Trophoblast cell (in vitro differentiated cells and primary cell): ENCODE results near the gene COX19. TPM values are rescaled to one million over a fixed set of nuclear protein-coding genes. Genes with fewer than 3 reads are reported as not detected.
A peak's percentile ranks its signal among the peaks of the same experiment; 100 is the strongest.

Experiments used
- DNase-seq, 2 donors: peaks; one replicate each; pipeline ENCODE4 v3.0.0-alpha.2; 2016
- H2AFZ ChIP-seq: 2 replicates; pipeline ENCODE4 v1.6.1; 2013; ENCODE audit warnings: low read length, moderate library complexity, mild to moderate bottlenecking; ENCODE audit not compliant: insufficient read depth, poor library complexity
- H2AK5ac ChIP-seq: 2 replicates; pipeline ENCODE4 v1.6.1; 2013; ENCODE audit warnings: mild to moderate bottlenecking, low read length
- H2BK120ac ChIP-seq: 2 replicates; pipeline ENCODE4 v1.6.1; 2013; ENCODE audit warnings: low read length, mild to moderate bottlenecking, moderate library complexity; ENCODE audit not compliant: insufficient read depth, poor library complexity
- H2BK12ac ChIP-seq: 2 replicates; pipeline ENCODE4 v1.6.1; 2013; ENCODE audit warnings: mild to moderate bottlenecking, low read length, moderate library complexity
- H2BK5ac ChIP-seq: 2 replicates; pipeline ENCODE4 v1.6.1; 2013; ENCODE audit warnings: low read length, low read depth, moderate library complexity, mild to moderate bottlenecking; ENCODE audit not compliant: poor library complexity
- H3K14ac ChIP-seq: 2 replicates; pipeline ENCODE4 v1.6.1; 2013; ENCODE audit warnings: mild to moderate bottlenecking, low read length
- H3K18ac ChIP-seq: 2 replicates; pipeline ENCODE4 v1.6.1; 2013; ENCODE audit warnings: mild to moderate bottlenecking, low read length
- H3K23ac ChIP-seq: 2 replicates; pipeline ENCODE4 v1.6.1; 2013; ENCODE audit warnings: low read length
- H3K27ac ChIP-seq: 2 replicates; pipeline ENCODE4 v1.5.1; 2013; ENCODE audit warnings: low read depth, mild to moderate bottlenecking, inconsistent platforms, low read length, moderate library complexity
- H3K27me3 ChIP-seq: 2 replicates; pipeline ENCODE4 v1.6.1; 2013; ENCODE audit warnings: inconsistent platforms, mild to moderate bottlenecking, low read length, moderate library complexity; ENCODE audit not compliant: insufficient read depth
- H3K36me3 ChIP-seq, 2 experiments: 1 replicate in 1 of 2; 2 replicates in 1 of 2; pipeline ENCODE4 v1.6.1; 2013; ENCODE audit warnings: low read length in 2 of 2, mild to moderate bottlenecking in 2 of 2, moderate library complexity in 1 of 2; ENCODE audit not compliant: insufficient read depth in 2 of 2, control insufficient read depth in 1 of 2
- H3K4ac ChIP-seq: 2 replicates; pipeline ENCODE4 v1.6.1; 2013; ENCODE audit warnings: low read depth, mild to moderate bottlenecking, low read length, moderate library complexity
- H3K4me1 ChIP-seq, 2 experiments: 1 replicate in 1 of 2; 2 replicates in 1 of 2; pipeline ENCODE4 v1.6.1; 2013; ENCODE audit warnings: low read length in 2 of 2, mild to moderate bottlenecking in 2 of 2, moderate library complexity in 1 of 2; ENCODE audit not compliant: insufficient read depth in 2 of 2, control insufficient read depth in 1 of 2
- H3K4me2 ChIP-seq: 2 replicates; pipeline ENCODE4 v1.6.1; 2013; ENCODE audit warnings: inconsistent platforms, mild to moderate bottlenecking, low read length, moderate library complexity
- H3K4me3 ChIP-seq: 2 replicates; pipeline ENCODE4 v1.5.1; 2013; ENCODE audit warnings: mild to moderate bottlenecking, low read depth, low read length, inconsistent platforms
- H3K79me1 ChIP-seq: one replicate; pipeline ENCODE4 v1.6.1; 2013; ENCODE audit warnings: low read length
- H3K79me2 ChIP-seq: 2 replicates; pipeline ENCODE4 v1.6.1; 2013; ENCODE audit warnings: low read length, mild to moderate bottlenecking; ENCODE audit not compliant: control insufficient read depth, insufficient read depth, poor library complexity
- H3K9ac ChIP-seq: 2 replicates; pipeline ENCODE4 v1.6.1; 2013; ENCODE audit warnings: mild to moderate bottlenecking, low read length
- H3K9me3 ChIP-seq: 2 replicates; pipeline ENCODE4 v1.6.1; 2013; ENCODE audit warnings: low read depth, mild to moderate bottlenecking, control low read depth, inconsistent platforms, low read length; ENCODE audit not compliant: insufficient read depth
- H4K12ac ChIP-seq: 2 replicates; pipeline ENCODE4 v1.6.1; 2013; ENCODE audit warnings: low read depth, mild to moderate bottlenecking, low read length, moderate library complexity
- H4K8ac ChIP-seq: 2 replicates; pipeline ENCODE4 v1.6.1; 2013; ENCODE audit warnings: low read depth, mild to moderate bottlenecking, low read length, moderate library complexity
- H4K91ac ChIP-seq: one replicate; pipeline ENCODE4 v1.6.1; 2013; ENCODE audit warnings: low read depth, mild to moderate bottlenecking, low read length, moderate library complexity
- WGBS: extraction: QIAGEN DNeasy Blood & Tissue Kit; methylation state at CpG from one replicate; pipeline ENCODE4 v1.1.7; 2013; ENCODE audit warnings: missing lambda C conversion rate; ENCODE audit not compliant: insufficient read length, insufficient coverage; ENCODE audit errors: extremely low coverage; 5-methylcytosine and 5-hydroxymethylcytosine counted together
- polyA plus RNA-seq: library from polyadenylated mRNA; stranded (reverse); fragments of 200-250 nt; gene quantifications from 2 replicates; pipeline ENCODE4 v1.2.3, GENCODE V29; 2013

Gene COX19
- 8.3 and 8.4 TPM in 2 replicates for polyA plus RNA-seq

- Histone ChIP-seq H3K27ac (peak within 1 kb of the TSS; percentile 70), H3K79me1 (peaks cover 8% of the 10 kb centered on the region), H3K4me3 (peak within 1 kb of the TSS; percentile 99), H3K23ac (no peak within 1 kb of the TSS), H2BK120ac (peak within 1 kb of the TSS; percentile 81), H4K8ac (peak within 1 kb of the TSS; percentile 95), H3K4me2 (peak within 1 kb of the TSS; percentile 72), H2AFZ (peak within 1 kb of the TSS; percentile 98), H3K9me3 (peaks cover 3% of the 10 kb centered on the region), H3K36me3 (peaks cover 17 to 22% of the 10 kb centered on the region in 2 experiments), H4K91ac (peak within 1 kb of the TSS; percentile 95), H3K79me2 (peaks cover 9% of the 10 kb centered on the region), H3K4ac (peak within 1 kb of the TSS; percentile 95), H3K27me3 (no peaks in the 10 kb centered on the region), H2AK5ac (peak within 1 kb of the TSS; percentile 57), H4K12ac (peak within 1 kb of the TSS; percentile 92), H3K18ac (peak within 1 kb of the TSS; percentile 95), H3K4me1 (peaks cover 5 to 6% of the 10 kb centered on the region in 2 experiments), H2BK5ac (peak within 1 kb of the TSS; percentile 78), H3K14ac (peak within 1 kb of the TSS; percentile 90), H3K9ac (peak within 1 kb of the TSS; percentile 94), H2BK12ac (peak within 1 kb of the TSS; percentile 41)
- no CpG with 5 or more reads among the region's 78 CpGs for WGBS
- peak; percentile 81 to 88 for DNase-seq
Measured at GRCh38 chr7:974820-975681, at the start of gene COX19. COX19 (minus strand) TSS chr7:975549; CDS start chr7:975509, 40 bp downstream.

GRCh38 chr7:1024331-1024841, 49.0 kb upstream of the COX19 start:
- H3K9ac ChIP-seq = no peak overlapping the region
- peaks cover 10 to 17% of the 10 kb centered on the region in 2 experiments for H3K4me1 ChIP-seq
- H3K23ac ChIP-seq = no peak overlapping the region
- no peak overlapping the region for H2AFZ ChIP-seq
- H3K79me1 ChIP-seq = peaks cover 16% of the 10 kb centered on the region
- H3K27ac ChIP-seq = no peak overlapping the region
- H4K91ac ChIP-seq = no peak overlapping the region
- H3K27me3 ChIP-seq = no peaks in the 10 kb centered on the region
- H3K79me2 ChIP-seq = peaks cover 5% of the 10 kb centered on the region
- H3K4ac ChIP-seq = peak overlapping the region; percentile 17
- no peak overlapping the region for H2BK120ac ChIP-seq
- H3K14ac ChIP-seq = no peak overlapping the region
- H3K4me3 ChIP-seq = no peak overlapping the region
- H2AK5ac ChIP-seq = no peak overlapping the region
- H2BK12ac ChIP-seq = no peak overlapping the region
- peaks cover 25 to 32% of the 10 kb centered on the region in 2 experiments for H3K36me3 ChIP-seq
- H4K12ac ChIP-seq = no peak overlapping the region
- no CpG with 5 or more reads among the region's 15 CpGs for WGBS
- H4K8ac ChIP-seq = no peak overlapping the region
- no peak overlapping the region for H2BK5ac ChIP-seq
- peaks cover 7% of the 10 kb centered on the region for H3K9me3 ChIP-seq
- H3K4me2 ChIP-seq = no peak overlapping the region
- H3K18ac ChIP-seq = peak overlapping the region; percentile 40
- no peak for DNase-seq

GRCh38 chr7:1022801-1023465, 47.6 kb upstream of the COX19 start:
- no peaks in the 10 kb centered on the region for H3K27me3 ChIP-seq
- peak overlapping the region; percentile 16 for H4K12ac ChIP-seq
- peaks cover 25 to 38% of the 10 kb centered on the region in 2 experiments for H3K36me3 ChIP-seq
- H3K9ac ChIP-seq = no peak overlapping the region
- H3K18ac ChIP-seq = peak overlapping the region; percentile 41
- no peak overlapping the region for H2AK5ac ChIP-seq
- no peak overlapping the region for H4K91ac ChIP-seq
- WGBS = no CpG with 5 or more reads among the region's 45 CpGs
- H3K79me2 ChIP-seq = peaks cover 4% of the 10 kb centered on the region
- peaks cover 7% of the 10 kb centered on the region for H3K9me3 ChIP-seq
- no peak overlapping the region for H3K14ac ChIP-seq
- H2AFZ ChIP-seq = no peak overlapping the region
- H3K4me2 ChIP-seq = no peak overlapping the region
- H3K4me1 ChIP-seq = peaks cover 4 to 8% of the 10 kb centered on the region in 2 experiments
- no peak overlapping the region for H2BK120ac ChIP-seq
- no peak overlapping the region for H2BK5ac ChIP-seq
- H3K27ac ChIP-seq = no peak overlapping the region
- H3K23ac ChIP-seq = no peak overlapping the region
- H3K79me1 ChIP-seq = peaks cover 8% of the 10 kb centered on the region
- no peak for DNase-seq
- H3K4ac ChIP-seq = no peak overlapping the region
- H2BK12ac ChIP-seq = no peak overlapping the region
- no peak overlapping the region for H4K8ac ChIP-seq
- H3K4me3 ChIP-seq = no peak overlapping the region

- WGBS = no CpG with 5 or more reads among the region's 17 CpGs
- DNase-seq = no peak
- no peak overlapping the region for H2AFZ ChIP-seq
- H3K9me3 ChIP-seq = peaks cover 7% of the 10 kb centered on the region
- H3K79me1 ChIP-seq = peaks cover 2% of the 10 kb centered on the region
- no peak overlapping the region for H2AK5ac ChIP-seq
- no peak overlapping the region for H3K14ac ChIP-seq
- H4K8ac ChIP-seq = no peak overlapping the region
- H3K36me3 ChIP-seq = peaks cover 27 to 39% of the 10 kb centered on the region in 2 experiments
- peaks cover 4% of the 10 kb centered on the region in 2 experiments for H3K4me1 ChIP-seq
- H3K79me2 ChIP-seq = no peaks in the 10 kb centered on the region
- no peak overlapping the region for H4K91ac ChIP-seq
- no peak overlapping the region for H3K4ac ChIP-seq
- no peak overlapping the region for H3K18ac ChIP-seq
- no peak overlapping the region for H3K4me2 ChIP-seq
- H3K23ac ChIP-seq = no peak overlapping the region
- no peak overlapping the region for H3K4me3 ChIP-seq
- no peaks in the 10 kb centered on the region for H3K27me3 ChIP-seq
- H3K9ac ChIP-seq = no peak overlapping the region
- H4K12ac ChIP-seq = no peak overlapping the region
- no peak overlapping the region for H2BK12ac ChIP-seq
- no peak overlapping the region for H3K27ac ChIP-seq
- no peak overlapping the region for H2BK5ac ChIP-seq
- no peak overlapping the region for H2BK120ac ChIP-seq
Measured at GRCh38 chr7:1022356-1022755, 47.0 kb upstream of the COX19 start.
